Adrenal gland (tissue), 12 donors: Measurements from ENCODE around the gene MKRN2. TPM values are rescaled to one million over a fixed set of nuclear protein-coding genes. Genes with fewer than 3 reads are reported as not detected.
A peak's percentile ranks its signal among the peaks of the same experiment; 100 is the strongest.

Experiments used
- DNase-seq, 7 donors: peaks; one replicate each; pipeline ENCODE4 v3.0.0-alpha.2; 2019 to 2020
- H3K27ac ChIP-seq, 5 donors: fragments of 200-600 bp; sonication (generic) in 4 of 5; 1 replicate in 3 of 5; 2 replicates in 2 of 5; pipeline versions ENCODE4 v1.5.1 to v1.8.0; 2016 to 2020; ENCODE audit warnings: mild to moderate bottlenecking in 1 of 5
- H3K27me3 ChIP-seq: fragments of 200-600 bp; 2 replicates; pipeline ENCODE4 v1.8.0; 2021
- H3K36me3 ChIP-seq, 2 donors: fragments of 200-600 bp; replicated peaks in 1 of 2; 1 replicate in 1 of 2; 2 replicates in 1 of 2; pipeline versions ENCODE4 v1.5.1 to v1.8.0; 2018 to 2022
- H3K4me1 ChIP-seq, 2 donors: fragments of 200-600 bp; replicated peaks in 1 of 2; 1 replicate in 1 of 2; 2 replicates in 1 of 2; pipeline versions ENCODE4 v1.5.1 to v1.8.0; 2018 to 2021
- H3K4me3 ChIP-seq, 4 donors: fragments of 200-600 bp; sonication (generic) in 3 of 4; one replicate each; pipeline ENCODE4 v1.5.1; 2016 to 2018
- H3K9me3 ChIP-seq, 3 donors: fragments of 200-600 bp; sonication (generic) in 1 of 3; replicated peaks in 1 of 3; 1 replicate in 2 of 3; 2 replicates in 1 of 3; pipeline versions ENCODE4 v1.5.1 to v1.8.0; 2016 to 2021
- CTCF ChIP-seq, 6 experiments: fragments of 450-650 bp in 4 of 6; fragments of 200-600 bp in 2 of 6; sonication (generic) in 1 of 6; IDR thresholded peaks; 1 replicate in 5 of 6; 2 replicates in 1 of 6; pipeline versions ENCODE4 v1.5.1 to v1.8.0; 2016 to 2021; ENCODE audit warnings: antibody characterized with exemption in 6 of 6, mild to moderate bottlenecking in 2 of 6, moderate library complexity in 1 of 6
- POLR2A ChIP-seq, 2 donors: fragments of 450-650 bp; IDR thresholded peaks; one replicate each; pipeline ENCODE4 v1.6.1; 2017; ENCODE audit warnings: antibody characterized with exemption in 2 of 2, mild to moderate bottlenecking in 2 of 2, moderate library complexity in 1 of 2
- WGBS, 4 donors: extraction: QIAGEN DNeasy Blood & Tissue Kit in 2 of 4; methylation state at CpG; one replicate each; pipeline versions ENCODE4 v1.1.5 to v1.1.7; 2013 to 2017; 5-methylcytosine and 5-hydroxymethylcytosine counted together
- intact Hi-C, 2 donors: fragments of 100-400 bp; cut with DNase I; formaldehyde crosslinking; loops; one replicate each; pipeline versions ENCODE4 v1.14.1 to v1.15.0; 2022 to 2023
- polyA plus RNA-seq, 3 donors: library from polyadenylated mRNA; stranded (reverse); fragments of 200-250 nt in 2 of 3; fragments of 350-450 nt in 1 of 3; fragmentation: Illumina TruSeq in 1 of 3; extraction: RNeasy Lipid Tissue Mini Kit (QIAGEN cat#74804) in 1 of 3; gene quantifications; one replicate each; pipeline ENCODE4 v1.2.3, GENCODE V29; 2013 to 2014
- total RNA-seq, 9 donors: library from RNA; depleted of rRNA in 4 of 9; stranded (reverse); fragments of >200 nt in 4 of 9; fragments of 120-200 nt in 1 of 9; fragmentation: NEBNext Ultra II Directional in 1 of 9; extraction: Animal tissue kit (Norgen Biotek cat#: 25700) in 1 of 9; gene quantifications; one replicate each; pipeline versions ENCODE4 v1.1.0 to v1.2.4, GENCODE V29; 2013 to 2023
- donor health status: healthy with polysubstance abuse.
- donor health status: Bipolar disorder and iron deficiency.
- donor health status: DM: yes; HTN: yes; CAD: no.
- donor health status: DM: no; HTN: no; CAD: no.
- donor health status: DM: no; HTN: no; CAD: no.
- donor health status: DM: yes; HTN: yes; CAD: no.

Gene MKRN2
- total and polyA plus RNA-seq, 12 donors = 15.8 to 40.9 (median 23.9) TPM

- DNase-seq = peak in 1 of 7 donors; percentile 35
- no peak overlapping the region for H3K27ac ChIP-seq
- TF ChIP-seq POLR2A (IDR thresholded peaks at IDR 0.05) (no peak), CTCF (IDR thresholded peaks at IDR 0.05) (no peak)
- WGBS, 4 donors = 94 to 95% (median 95%) methylated on average over 11 of the region's 11 CpGs
- H3K36me3 ChIP-seq = no peaks in the 10 kb centered on the region
- intact Hi-C loops = no loop called here
- no peaks in the 10 kb centered on the region for H3K4me1 ChIP-seq
- no peaks in the 10 kb centered on the region for H3K9me3 ChIP-seq
- no peak overlapping the region for H3K4me3 ChIP-seq
- H3K27me3 ChIP-seq = no peaks in the 10 kb centered on the region
These were observed 40.0 kb upstream of the MKRN2 start for GRCh38 chr3:12516873-12517272.

GRCh38 chr3:12518261-12519028 is 38.4 kb upstream of the MKRN2 start:
- no peaks in the 10 kb centered on the region for H3K9me3 ChIP-seq
- TF ChIP-seq CTCF (IDR thresholded peaks at IDR 0.05) (no peak), POLR2A (IDR thresholded peaks at IDR 0.05) (no peak)

GRCh38 chr3:12521010-12521409 is 35.9 kb upstream of the MKRN2 start:
- no peak for TF ChIP-seq POLR2A (IDR thresholded peaks at IDR 0.05)
- TF ChIP-seq CTCF (IDR thresholded peaks at IDR 0.05) = no peak
- no peaks in the 10 kb centered on the region for H3K4me1 ChIP-seq
- H3K27me3 ChIP-seq = no peaks in the 10 kb centered on the region
- H3K36me3 ChIP-seq = no peaks in the 10 kb centered on the region
- DNase-seq = no peak
- H3K9me3 ChIP-seq = no peaks in the 10 kb centered on the region
- intact Hi-C loops = no loop called here
- 77 to 88% (median 87%) methylated on average over 2 of the region's 2 CpGs for WGBS, 4 donors
- no peak overlapping the region for H3K27ac ChIP-seq
- no peak overlapping the region for H3K4me3 ChIP-seq

More at GRCh38 chr3:12518261-12519028, 38.4 kb upstream of the MKRN2 start:
- 91 to 97% (median 96%) methylated on average over 6 of the region's 6 CpGs for WGBS, 4 donors
- H3K4me1 ChIP-seq = no peaks in the 10 kb centered on the region
- no peak overlapping the region for H3K27ac ChIP-seq
- no peaks in the 10 kb centered on the region for H3K27me3 ChIP-seq
- DNase-seq = no peak
- H3K36me3 ChIP-seq = no peaks in the 10 kb centered on the region
- H3K4me3 ChIP-seq = no peak overlapping the region
- intact Hi-C loops = no loop called here

GRCh38 chr3:12522721-12523120 is 34.2 kb upstream of the MKRN2 start:
- Histone ChIP-seq H3K27me3 (no peaks in the 10 kb centered on the region), H3K27ac (peak overlapping the region in 2 of 5 donors; percentile 18 to 49), H3K4me1 (peaks cover 2 to 6% of the 10 kb centered on the region in 2 donors), H3K36me3 (no peaks in the 10 kb centered on the region), H3K4me3 (no peak overlapping the region), H3K9me3 (no peaks in the 10 kb centered on the region)
- intact Hi-C loops = no loop called here
- 93 to 100% (median 99%) methylated on average over 1 of the region's 1 CpG for WGBS, 4 donors
- TF ChIP-seq POLR2A (IDR thresholded peaks at IDR 0.05) = no peak
- TF ChIP-seq CTCF (IDR thresholded peaks at IDR 0.05) = peak in 3 of 6 experiments; percentile 7 to 25 (median 14)
- DNase-seq = peak; percentile 22 to 76 (median 48)
